Effector memory CD4-positive, alpha-beta T cell (primary cell): Measurements from ENCODE around the gene ACSL6.

ENCODE experiments used
- DNase-seq, 3 donors: peaks; one replicate each; pipeline ENCODE4 v3.0.0-alpha.2; 2020
- H3K27ac ChIP-seq: 2 replicates; pipeline ENCODE4 v1.7.0; 2013; ENCODE audit warnings: mild to moderate bottlenecking, low read length, moderate library complexity; ENCODE audit not compliant: insufficient read depth, poor library complexity, severe bottlenecking
- H3K27me3 ChIP-seq: replicated peaks from 2 replicates; pipeline ENCODE4 v1.7.0; 2013; ENCODE audit warnings: mild to moderate bottlenecking, low read length; ENCODE audit not compliant: insufficient read depth, control insufficient read depth, poor library complexity, severe bottlenecking
- H3K36me3 ChIP-seq: 2 replicates; pipeline ENCODE4 v1.7.0; 2013; ENCODE audit warnings: mild to moderate bottlenecking, low read length, moderate library complexity; ENCODE audit not compliant: control insufficient read depth, insufficient read depth
- H3K4me1 ChIP-seq: 2 replicates; pipeline ENCODE4 v1.7.0; 2013; ENCODE audit warnings: low read length, mild to moderate bottlenecking; ENCODE audit not compliant: control insufficient read depth, insufficient read depth, poor library complexity, severe bottlenecking
- H3K4me3 ChIP-seq: 2 replicates; pipeline ENCODE4 v1.7.0; 2013; ENCODE audit warnings: low read length, low read depth, mild to moderate bottlenecking; ENCODE audit not compliant: insufficient read depth, poor library complexity, severe bottlenecking
- H3K9me3 ChIP-seq: 2 replicates; pipeline ENCODE4 v1.7.0; 2013; ENCODE audit warnings: mild to moderate bottlenecking, low read length, moderate library complexity; ENCODE audit not compliant: control insufficient read depth

ACSL6 gene

GRCh38 chr5:132016721-132017250, 5.3 kb upstream of the ACSL6 start:
- no peak for DNase-seq
- Histone ChIP-seq H3K4me3 (no peak overlapping the region), H3K36me3 (no peaks in the 10 kb centered on the region), H3K27ac (no peak overlapping the region), H3K9me3 (no peaks in the 10 kb centered on the region), H3K27me3 (no peaks in the 10 kb centered on the region), H3K4me1 (peaks cover 21% of the 10 kb centered on the region)

GRCh38 chr5:132013711-132014110, 2.3 kb upstream of the ACSL6 start:
- H3K36me3 ChIP-seq = no peaks in the 10 kb centered on the region
- H3K9me3 ChIP-seq = no peaks in the 10 kb centered on the region
- DNase-seq = no peak
- no peak overlapping the region for H3K4me3 ChIP-seq
- H3K4me1 ChIP-seq = peaks cover 9% of the 10 kb centered on the region
- H3K27ac ChIP-seq = no peak overlapping the region
- peaks cover 7% of the 10 kb centered on the region for H3K27me3 ChIP-seq

- Histone ChIP-seq H3K36me3 (no peaks in the 10 kb centered on the region), H3K27me3 (peaks cover 7% of the 10 kb centered on the region), H3K4me1 (peaks cover 8% of the 10 kb centered on the region), H3K9me3 (no peaks in the 10 kb centered on the region), H3K4me3 (no peak overlapping the region), H3K27ac (no peak overlapping the region)
- no peak for DNase-seq
Measured at GRCh38 chr5:132013006-132013689, 1.7 kb upstream of the ACSL6 start.

GRCh38 chr5:132012371-132013005, 1.0 kb upstream of the ACSL6 start:
- no peaks in the 10 kb centered on the region for H3K36me3 ChIP-seq
- no peaks in the 10 kb centered on the region for H3K9me3 ChIP-seq
- peaks cover 8% of the 10 kb centered on the region for H3K4me1 ChIP-seq
- H3K27me3 ChIP-seq = peaks cover 7% of the 10 kb centered on the region
- no peak for DNase-seq
- peak overlapping the region; percentile 72 for H3K4me3 ChIP-seq
- no peak overlapping the region for H3K27ac ChIP-seq

- H3K27me3 ChIP-seq = peaks cover 7% of the 10 kb centered on the region
- no peak for DNase-seq
- H3K9me3 ChIP-seq = no peaks in the 10 kb centered on the region
- H3K4me1 ChIP-seq = peaks cover 8% of the 10 kb centered on the region
- no peak overlapping the region for H3K27ac ChIP-seq
- no peaks in the 10 kb centered on the region for H3K36me3 ChIP-seq
- H3K4me3 ChIP-seq = peak overlapping the region; percentile 72
Measured at GRCh38 chr5:132010989-132011621, 353 bp downstream of the ACSL6 start.

- Histone ChIP-seq H3K27me3 (peaks cover 7% of the 10 kb centered on the region), H3K4me1 (peaks cover 8% of the 10 kb centered on the region), H3K27ac (no peak overlapping the region), H3K36me3 (no peaks in the 10 kb centered on the region), H3K4me3 (peak overlapping the region; percentile 72), H3K9me3 (no peaks in the 10 kb centered on the region)
- no peak for DNase-seq
Measured at GRCh38 chr5:132010645-132010988, 841 bp downstream of the ACSL6 start.

- peaks cover 8% of the 10 kb centered on the region for H3K4me1 ChIP-seq
- no peaks in the 10 kb centered on the region for H3K36me3 ChIP-seq
- peaks cover 7% of the 10 kb centered on the region for H3K27me3 ChIP-seq
- DNase-seq = no peak
- no peaks in the 10 kb centered on the region for H3K9me3 ChIP-seq
- no peak overlapping the region for H3K4me3 ChIP-seq
- H3K27ac ChIP-seq = no peak overlapping the region
Measured at GRCh38 chr5:132009706-132010405, 1.6 kb downstream of the ACSL6 start.

- Histone ChIP-seq H3K36me3 (no peaks in the 10 kb centered on the region), H3K9me3 (no peaks in the 10 kb centered on the region), H3K4me3 (no peak overlapping the region), H3K27ac (no peak overlapping the region), H3K27me3 (peaks cover 7% of the 10 kb centered on the region), H3K4me1 (peaks cover 8% of the 10 kb centered on the region)
- DNase-seq = no peak
Measured at GRCh38 chr5:132008961-132009680, 2.3 kb downstream of the ACSL6 start.

- DNase-seq = no peak
- H3K4me1 ChIP-seq = peaks cover 11% of the 10 kb centered on the region
- no peak overlapping the region for H3K27ac ChIP-seq
- no peak overlapping the region for H3K4me3 ChIP-seq
- no peaks in the 10 kb centered on the region for H3K36me3 ChIP-seq
- peaks cover 7% of the 10 kb centered on the region for H3K27me3 ChIP-seq
- no peaks in the 10 kb centered on the region for H3K9me3 ChIP-seq
Measured at GRCh38 chr5:132008163-132008473, 3.3 kb downstream of the ACSL6 start.
